Kidney (tissue), 22 donors: ENCODE data around the gene YY2. TPM values are rescaled to one million over a fixed set of nuclear protein-coding genes. Genes with fewer than 3 reads are reported as not detected.

Source experiments
- DNase-seq, 5 donors: peaks; one replicate each; pipeline ENCODE4 v3.0.0-alpha.2; 2013 to 2020
- FAIRE-seq: peaks from 2 replicates; lab custom pipeline; 2012; peaks lifted over from hg19 to GRCh38; lab: Jason Lieb, UNC
- H3K27ac ChIP-seq, 2 donors: one replicate each; pipeline ENCODE4 v1.7.0; 2013; ENCODE audit warnings: low read depth in 2 of 2, low read length in 2 of 2, inconsistent platforms in 1 of 2
- H3K27me3 ChIP-seq: one replicate; pipeline ENCODE4 v1.7.1; 2013; ENCODE audit warnings: low read length, inconsistent platforms; ENCODE audit not compliant: control insufficient read depth, insufficient read depth
- H3K36me3 ChIP-seq, 3 donors: one replicate each; pipeline versions ENCODE4 v1.7.0 to v1.7.1; 2013; ENCODE audit warnings: low read length in 3 of 3, control low read depth in 1 of 3, inconsistent platforms in 1 of 3; ENCODE audit not compliant: insufficient read depth in 3 of 3, control insufficient read depth in 2 of 3
- H3K4me1 ChIP-seq, 3 donors: one replicate each; pipeline versions ENCODE4 v1.7.0 to v1.7.1; 2013; ENCODE audit warnings: low read length in 3 of 3, inconsistent platforms in 1 of 3, low read depth in 1 of 3; ENCODE audit not compliant: control insufficient read depth in 2 of 3, insufficient read depth in 2 of 3
- H3K4me3 ChIP-seq, 3 donors: one replicate each; pipeline versions ENCODE4 v1.7.0 to v1.8.1; 2013; ENCODE audit warnings: low read length in 3 of 3, control low read depth in 1 of 3, inconsistent platforms in 1 of 3
- H3K9ac ChIP-seq, 3 donors: one replicate each; pipeline versions ENCODE4 v1.7.0 to v1.7.1; 2013; ENCODE audit warnings: low read length in 3 of 3, control low read depth in 1 of 3, inconsistent platforms in 1 of 3
- H3K9me3 ChIP-seq, 3 donors: one replicate each; pipeline versions ENCODE4 v1.7.0 to v1.7.1; 2013; ENCODE audit warnings: low read length in 3 of 3, control low read depth in 1 of 3, inconsistent platforms in 1 of 3; ENCODE audit not compliant: control insufficient read depth in 2 of 3, insufficient read depth in 1 of 3
- intact Hi-C: fragments of 100-400 bp; cut with DNase I; formaldehyde crosslinking; loops from one replicate; pipeline ENCODE4 v1.11.1; 2022
- long read RNA-seq, 10 donors: library from polyadenylated mRNA in 1 of 10; unstranded in 1 of 10; transcript quantifications; one replicate each; pipeline ENCODE4 v2.0.0 and lab custom pipeline, GENCODE V29; 2021 to 2026
- polyA plus RNA-seq: library from polyadenylated mRNA; stranded (reverse); fragments of 350-450 nt; fragmentation: Illumina TruSeq; extraction: RNeasy Lipid Tissue Mini Kit (QIAGEN cat#74804); gene quantifications from one replicate; pipeline ENCODE4 v1.2.3, GENCODE V29; 2014; ENCODE audit warnings: low read depth, low replicate concordance; ENCODE audit not compliant: insufficient read depth
- total RNA-seq: library from RNA; stranded (reverse); fragmentation: NEBNext Ultra II Directional; extraction: Animal tissue kit (Norgen Biotek cat#: 25700); gene quantifications from one replicate; pipeline ENCODE4 v1.2.1, GENCODE V29; 2021
- TF ChIP-seq, protein P1 (sequence below): IDR thresholded peaks from 3 replicates; pipeline ENCODE4 v1.5.1; 2012; ENCODE audit warnings: mild to moderate bottlenecking, moderate library complexity, borderline replicate concordance; ENCODE audit not compliant: insufficient read depth; ENCODE audit errors: extremely low read depth
- donor health status: control.
- donor health status: control.
- donor health status: control.
- donor health status: control.
- donor health status: control.
- donor health status: DM: yes; HTN: yes; CAD: no.
- donor health status: Normal renal cell carcinoma (clear cell type).

The YY2 gene
- total RNA-seq (2.3 TPM), polyA plus RNA-seq (0.58 TPM)
- long read RNA-seq, donor 1, partial matches to known transcripts: 0 of 3 reads
- long read RNA-seq, donor 1, other reads (novel, unspliced or antisense): 0 of 3 reads
- long read RNA-seq, donor 2, partial matches to known transcripts: 0 of 1 reads
- long read RNA-seq, donor 2, other reads (novel, unspliced or antisense): 0 of 1 reads
- long read RNA-seq, donor 3, partial matches to known transcripts: 0 of 1 reads
- long read RNA-seq, donor 3, other reads (novel, unspliced or antisense): 0 of 1 reads
- long read RNA-seq, donor 4, partial matches to known transcripts: 0 of 1 reads
- long read RNA-seq, donor 4, other reads (novel, unspliced or antisense): 0 of 1 reads
- long read RNA-seq, donor 5, partial matches to known transcripts: 0 of 1 reads
- long read RNA-seq, donor 5, other reads (novel, unspliced or antisense): 0 of 1 reads
- long read RNA-seq, donor 6: 0 reads
- long read RNA-seq, donor 7: 0 reads
- long read RNA-seq, donor 8, partial matches to known transcripts: 0 of 2 reads
- long read RNA-seq, donor 8, other reads (novel, unspliced or antisense): 0 of 2 reads
- long read RNA-seq, donor 9, partial matches to known transcripts: 0 of 2 reads
- long read RNA-seq, donor 9, other reads (novel, unspliced or antisense): 0 of 2 reads
- long read RNA-seq, donor 10, partial matches to known transcripts: 0 of 2 reads
- long read RNA-seq, donor 10, other reads (novel, unspliced or antisense): 0 of 2 reads

DNA sequence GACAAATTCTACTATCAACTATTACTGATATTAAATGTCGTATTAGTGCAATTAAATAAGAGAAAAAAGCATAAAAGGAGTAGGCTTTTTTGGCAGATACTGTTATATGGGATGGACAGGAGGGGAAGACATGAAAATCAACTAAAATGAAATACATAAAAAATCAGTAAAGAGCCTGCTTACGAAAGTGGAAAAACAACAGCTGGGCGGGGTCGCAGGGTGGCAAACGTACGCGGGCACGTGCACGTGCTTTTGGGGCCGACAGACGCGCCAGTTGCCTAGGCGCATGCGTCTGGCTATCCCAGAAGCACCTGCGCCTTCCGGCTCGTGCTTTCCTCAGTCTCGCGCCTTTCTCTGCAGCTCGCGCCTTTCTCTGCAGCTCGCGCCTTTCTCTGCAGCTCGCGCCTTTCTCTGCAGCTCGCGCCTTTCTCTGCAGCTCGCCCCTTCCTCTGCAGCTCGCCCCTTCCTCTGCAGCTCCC is at the start of gene YY2:
Gene YY2 (plus strand): TSS at position 51 of the 479 bp plus-strand sequence. CDS start 498 bp downstream, outside the sequence.
- H3K36me3 ChIP-seq: peaks cover 0 to 3% (median 0%) of the 10 kb centered on the region in 3 donors
- no peaks in the 10 kb centered on the region for H3K27me3 ChIP-seq
- H3K27ac ChIP-seq: no peak within 1 kb of the TSS
- intact Hi-C loops: no loop called here
- FAIRE-seq: no peak
- DNase-seq: no peak
- no peak within 1 kb of the TSS for H3K9ac ChIP-seq
- no peak within 1 kb of the TSS for H3K4me3 ChIP-seq
- no peaks in the 10 kb centered on the region for H3K9me3 ChIP-seq
- TF ChIP-seq, protein P1, sequence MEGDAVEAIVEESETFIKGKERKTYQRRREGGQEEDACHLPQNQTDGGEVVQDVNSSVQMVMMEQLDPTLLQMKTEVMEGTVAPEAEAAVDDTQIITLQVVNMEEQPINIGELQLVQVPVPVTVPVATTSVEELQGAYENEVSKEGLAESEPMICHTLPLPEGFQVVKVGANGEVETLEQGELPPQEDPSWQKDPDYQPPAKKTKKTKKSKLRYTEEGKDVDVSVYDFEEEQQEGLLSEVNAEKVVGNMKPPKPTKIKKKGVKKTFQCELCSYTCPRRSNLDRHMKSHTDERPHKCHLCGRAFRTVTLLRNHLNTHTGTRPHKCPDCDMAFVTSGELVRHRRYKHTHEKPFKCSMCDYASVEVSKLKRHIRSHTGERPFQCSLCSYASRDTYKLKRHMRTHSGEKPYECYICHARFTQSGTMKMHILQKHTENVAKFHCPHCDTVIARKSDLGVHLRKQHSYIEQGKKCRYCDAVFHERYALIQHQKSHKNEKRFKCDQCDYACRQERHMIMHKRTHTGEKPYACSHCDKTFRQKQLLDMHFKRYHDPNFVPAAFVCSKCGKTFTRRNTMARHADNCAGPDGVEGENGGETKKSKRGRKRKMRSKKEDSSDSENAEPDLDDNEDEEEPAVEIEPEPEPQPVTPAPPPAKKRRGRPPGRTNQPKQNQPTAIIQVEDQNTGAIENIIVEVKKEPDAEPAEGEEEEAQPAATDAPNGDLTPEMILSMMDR: no peak
- H3K4me1 ChIP-seq: no peaks in the 10 kb centered on the region

DNA sequence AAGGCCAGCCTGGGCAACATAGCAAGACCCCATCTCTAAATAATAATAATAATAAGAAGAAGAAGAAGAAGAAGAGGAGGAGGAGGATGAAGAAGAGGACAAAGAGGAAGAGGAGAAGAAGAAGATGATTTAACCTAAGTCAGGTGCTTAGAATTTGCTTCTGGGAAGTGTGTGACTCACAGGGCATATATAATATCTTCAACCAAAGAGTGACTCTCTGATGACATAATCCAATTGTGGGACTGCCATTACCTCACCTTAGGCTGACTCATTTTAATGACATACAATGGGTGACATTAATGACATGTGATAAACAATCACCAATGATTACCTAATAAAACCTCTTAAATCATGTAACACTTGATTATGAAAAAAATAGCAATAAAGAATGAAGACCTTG is 49.1 kb upstream of the YY2 start:
- H3K36me3 ChIP-seq: no peaks in the 10 kb centered on the region
- H3K4me1 ChIP-seq: no peaks in the 10 kb centered on the region
- no peak overlapping the region for H3K4me3 ChIP-seq
- H3K9ac ChIP-seq: no peak overlapping the region
- TF ChIP-seq, protein P1: no peak
- FAIRE-seq: no peak
- no peak overlapping the region for H3K27ac ChIP-seq
- intact Hi-C loops: no loop called here
- no peaks in the 10 kb centered on the region for H3K9me3 ChIP-seq
- no peak for DNase-seq
- H3K27me3 ChIP-seq: no peaks in the 10 kb centered on the region

DNA sequence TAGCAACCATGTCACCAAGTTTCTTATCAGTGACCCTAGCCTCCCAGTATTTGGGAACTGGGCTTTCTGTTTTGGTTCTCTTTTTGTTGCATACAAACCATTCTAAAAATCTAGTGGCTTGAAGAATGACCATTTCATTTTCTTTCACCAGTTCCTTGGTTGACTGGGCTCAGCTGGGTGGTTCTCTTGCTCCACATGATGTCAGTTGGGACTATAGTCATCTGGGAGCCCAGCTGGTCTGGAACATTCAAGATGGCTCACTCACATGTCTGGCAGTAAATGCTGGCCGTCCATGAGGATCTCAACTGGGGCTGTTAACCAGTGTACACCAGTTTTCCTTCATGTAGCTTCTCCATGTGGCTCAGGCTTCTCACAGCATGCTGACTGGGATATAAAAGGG is 44.0 kb upstream of the YY2 start:
- Histone ChIP-seq H3K9ac (no peak overlapping the region), H3K4me1 (no peaks in the 10 kb centered on the region), H3K27ac (no peak overlapping the region), H3K4me3 (no peak overlapping the region), H3K27me3 (no peaks in the 10 kb centered on the region), H3K36me3 (no peaks in the 10 kb centered on the region), H3K9me3 (no peaks in the 10 kb centered on the region)
- intact Hi-C loops: no loop called here
- DNase-seq (no peak), FAIRE-seq (no peak)
- TF ChIP-seq, protein P1: no peak
